GM23338 (cell line): ENCODE data around the gene ABCA4. TPM values are rescaled to one million over a fixed set of nuclear protein-coding genes. Genes with fewer than 3 reads are reported as not detected.

Source experiments
- ATAC-seq: fragments of 200-7000 bp; cut with Tn5 transposase; 3 replicates; pipeline ENCODE4 v1.9.1; 2020
- DNase-seq: peaks from one replicate; pipeline ENCODE4 v3.0.0-alpha.2; 2015; ENCODE audit warnings: low spot score
- H2AFZ ChIP-seq: fragments of 200-600 bp; sonication (generic); 2 replicates; pipeline ENCODE4 v1.8.0; 2016; ENCODE audit warnings: antibody characterized with exemption, mild to moderate bottlenecking, moderate library complexity
- H3F3A ChIP-seq: fragments of 200-600 bp; sonication (generic); replicated peaks from 2 replicates; pipeline ENCODE4 v1.8.0; 2017; ENCODE audit warnings: antibody characterized with exemption, mixed run types, low read depth
- H3K27ac ChIP-seq: fragments of 200-600 bp; sonication (generic); 2 replicates; pipeline ENCODE4 v1.6.1; 2016; ENCODE audit warnings: low read depth
- H3K27me3 ChIP-seq: fragments of 200-600 bp; sonication (generic); 2 replicates; pipeline ENCODE4 v1.8.0; 2016; ENCODE audit warnings: mild to moderate bottlenecking, mixed run types, moderate library complexity; ENCODE audit not compliant: insufficient read depth
- H3K36me3 ChIP-seq: fragments of 200-600 bp; sonication (generic); 2 replicates; pipeline ENCODE4 v1.8.0; 2016; ENCODE audit warnings: mild to moderate bottlenecking; ENCODE audit not compliant: insufficient read depth
- H3K4me1 ChIP-seq: fragments of 200-600 bp; sonication (generic); 2 replicates; pipeline ENCODE4 v1.8.0; 2016; ENCODE audit warnings: mild to moderate bottlenecking, moderate library complexity; ENCODE audit not compliant: insufficient read depth
- H3K4me2 ChIP-seq: fragments of 200-600 bp; sonication (generic); 2 replicates; pipeline ENCODE4 v1.7.1; 2017; ENCODE audit warnings: mixed run types
- H3K4me3 ChIP-seq: fragments of 200-600 bp; sonication (generic); 2 replicates; pipeline ENCODE4 v1.6.1; 2016; ENCODE audit warnings: mixed run types
- H3K79me2 ChIP-seq: fragments of 200-600 bp; sonication (generic); replicated peaks from 2 replicates; pipeline ENCODE4 v1.8.0; 2017; ENCODE audit warnings: mild to moderate bottlenecking; ENCODE audit not compliant: insufficient read depth
- H3K9me2 ChIP-seq: fragments of 200-600 bp; sonication (generic); 2 replicates; pipeline ENCODE4 v1.8.0; 2017; ENCODE audit not compliant: insufficient read depth
- H4K20me1 ChIP-seq: fragments of 200-600 bp; sonication (generic); replicated peaks from 2 replicates; pipeline ENCODE4 v1.8.0; 2017; ENCODE audit warnings: mild to moderate bottlenecking; ENCODE audit not compliant: insufficient read depth
- H3K27ac Mint-ChIP-seq: 2 replicates; pipeline ENCODE4 v1.8.0; 2020; ENCODE audit warnings: inconsistent platforms, mild to moderate bottlenecking, moderate library complexity, mixed read lengths
- H3K27me3 Mint-ChIP-seq: 3 replicates; pipeline ENCODE4 v1.8.0; 2022; ENCODE audit warnings: low read depth, mild to moderate bottlenecking, moderate library complexity, mixed read lengths, inconsistent platforms; ENCODE audit not compliant: insufficient read depth, poor library complexity
- H3K36me3 Mint-ChIP-seq: 3 replicates; pipeline ENCODE4 v1.8.0; 2021; ENCODE audit warnings: low read depth, mild to moderate bottlenecking, inconsistent platforms, moderate library complexity, mixed read lengths
- H3K4me1 Mint-ChIP-seq: 3 replicates; pipeline ENCODE4 v1.8.0; 2020; ENCODE audit warnings: mild to moderate bottlenecking, inconsistent platforms, mixed read lengths
- H3K4me3 Mint-ChIP-seq: 3 replicates; pipeline ENCODE4 v1.8.0; 2021; ENCODE audit warnings: moderate library complexity, mild to moderate bottlenecking, inconsistent platforms, mixed read lengths
- H3K9me3 Mint-ChIP-seq: 3 replicates; pipeline ENCODE4 v1.8.0; 2020; ENCODE audit warnings: moderate library complexity, mild to moderate bottlenecking, inconsistent platforms, mixed read lengths
- CTCF ChIP-seq, 2 experiments: fragments of 200-600 bp in 1 of 2; sonication (generic) in 1 of 2; conservative IDR thresholded peaks; 2 replicates each; pipeline versions ENCODE4 v1.5.1 to v1.6.1; 2016 to 2017; ENCODE audit warnings: antibody characterized with exemption in 2 of 2, low read depth in 2 of 2, mild to moderate bottlenecking in 2 of 2, moderate library complexity in 1 of 2
- ETS1 ChIP-seq: IDR thresholded peaks from 2 replicates; pipeline ENCODE4 v1.6.1; 2016; ENCODE audit warnings: antibody characterized with exemption
- EZH2 ChIP-seq: fragments of 200-600 bp; sonication (generic); IDR thresholded peaks from one replicate; pipeline ENCODE4 v1.8.0; 2017; ENCODE audit warnings: antibody characterized with exemption, mild to moderate bottlenecking, low read depth; ENCODE audit not compliant: unreplicated experiment
- JUNB ChIP-seq: IDR thresholded peaks from one replicate; pipeline ENCODE4 v1.6.1; 2016; ENCODE audit warnings: antibody characterized with exemption; ENCODE audit not compliant: unreplicated experiment
- POLR2AphosphoS5 ChIP-seq: IDR thresholded peaks from 2 replicates; pipeline ENCODE4 v1.6.1; 2016; ENCODE audit warnings: antibody characterized with exemption, low read depth
- STAT1 ChIP-seq: IDR thresholded peaks from one replicate; pipeline ENCODE4 v1.6.1; 2016; ENCODE audit warnings: antibody characterized with exemption; ENCODE audit not compliant: unreplicated experiment
- polyA plus RNA-seq: library from polyadenylated mRNA; unstranded; fragments of >200 nt; fragmentation: Nextera tagmentation; extraction: Ambion mirVana; gene quantifications from 2 replicates; pipeline ENCODE4 v1.2.1, GENCODE V29; 2016
- total RNA-seq: library from RNA; depleted of rRNA; stranded (reverse); fragments of >200 nt; shearing (Covaris generic); gene quantifications from 2 replicates; pipeline ENCODE4 v1.2.3, GENCODE V29; 2014
- TF ChIP-seq, protein P1 (sequence below): fragments of 250-450 bp; sonication (Bioruptor Pico); IDR thresholded peaks from 2 replicates; pipeline ENCODE4 v1.5.0; 2020; ENCODE audit warnings: mild to moderate bottlenecking, moderate library complexity

Gene ABCA4
- total and polyA plus RNA-seq, 2 experiments from 2014 or later: not detected

GRCh38 chr1:93963585-93963984 is 157.4 kb downstream of the ABCA4 start (continued):
- TF ChIP-seq, protein P1, sequence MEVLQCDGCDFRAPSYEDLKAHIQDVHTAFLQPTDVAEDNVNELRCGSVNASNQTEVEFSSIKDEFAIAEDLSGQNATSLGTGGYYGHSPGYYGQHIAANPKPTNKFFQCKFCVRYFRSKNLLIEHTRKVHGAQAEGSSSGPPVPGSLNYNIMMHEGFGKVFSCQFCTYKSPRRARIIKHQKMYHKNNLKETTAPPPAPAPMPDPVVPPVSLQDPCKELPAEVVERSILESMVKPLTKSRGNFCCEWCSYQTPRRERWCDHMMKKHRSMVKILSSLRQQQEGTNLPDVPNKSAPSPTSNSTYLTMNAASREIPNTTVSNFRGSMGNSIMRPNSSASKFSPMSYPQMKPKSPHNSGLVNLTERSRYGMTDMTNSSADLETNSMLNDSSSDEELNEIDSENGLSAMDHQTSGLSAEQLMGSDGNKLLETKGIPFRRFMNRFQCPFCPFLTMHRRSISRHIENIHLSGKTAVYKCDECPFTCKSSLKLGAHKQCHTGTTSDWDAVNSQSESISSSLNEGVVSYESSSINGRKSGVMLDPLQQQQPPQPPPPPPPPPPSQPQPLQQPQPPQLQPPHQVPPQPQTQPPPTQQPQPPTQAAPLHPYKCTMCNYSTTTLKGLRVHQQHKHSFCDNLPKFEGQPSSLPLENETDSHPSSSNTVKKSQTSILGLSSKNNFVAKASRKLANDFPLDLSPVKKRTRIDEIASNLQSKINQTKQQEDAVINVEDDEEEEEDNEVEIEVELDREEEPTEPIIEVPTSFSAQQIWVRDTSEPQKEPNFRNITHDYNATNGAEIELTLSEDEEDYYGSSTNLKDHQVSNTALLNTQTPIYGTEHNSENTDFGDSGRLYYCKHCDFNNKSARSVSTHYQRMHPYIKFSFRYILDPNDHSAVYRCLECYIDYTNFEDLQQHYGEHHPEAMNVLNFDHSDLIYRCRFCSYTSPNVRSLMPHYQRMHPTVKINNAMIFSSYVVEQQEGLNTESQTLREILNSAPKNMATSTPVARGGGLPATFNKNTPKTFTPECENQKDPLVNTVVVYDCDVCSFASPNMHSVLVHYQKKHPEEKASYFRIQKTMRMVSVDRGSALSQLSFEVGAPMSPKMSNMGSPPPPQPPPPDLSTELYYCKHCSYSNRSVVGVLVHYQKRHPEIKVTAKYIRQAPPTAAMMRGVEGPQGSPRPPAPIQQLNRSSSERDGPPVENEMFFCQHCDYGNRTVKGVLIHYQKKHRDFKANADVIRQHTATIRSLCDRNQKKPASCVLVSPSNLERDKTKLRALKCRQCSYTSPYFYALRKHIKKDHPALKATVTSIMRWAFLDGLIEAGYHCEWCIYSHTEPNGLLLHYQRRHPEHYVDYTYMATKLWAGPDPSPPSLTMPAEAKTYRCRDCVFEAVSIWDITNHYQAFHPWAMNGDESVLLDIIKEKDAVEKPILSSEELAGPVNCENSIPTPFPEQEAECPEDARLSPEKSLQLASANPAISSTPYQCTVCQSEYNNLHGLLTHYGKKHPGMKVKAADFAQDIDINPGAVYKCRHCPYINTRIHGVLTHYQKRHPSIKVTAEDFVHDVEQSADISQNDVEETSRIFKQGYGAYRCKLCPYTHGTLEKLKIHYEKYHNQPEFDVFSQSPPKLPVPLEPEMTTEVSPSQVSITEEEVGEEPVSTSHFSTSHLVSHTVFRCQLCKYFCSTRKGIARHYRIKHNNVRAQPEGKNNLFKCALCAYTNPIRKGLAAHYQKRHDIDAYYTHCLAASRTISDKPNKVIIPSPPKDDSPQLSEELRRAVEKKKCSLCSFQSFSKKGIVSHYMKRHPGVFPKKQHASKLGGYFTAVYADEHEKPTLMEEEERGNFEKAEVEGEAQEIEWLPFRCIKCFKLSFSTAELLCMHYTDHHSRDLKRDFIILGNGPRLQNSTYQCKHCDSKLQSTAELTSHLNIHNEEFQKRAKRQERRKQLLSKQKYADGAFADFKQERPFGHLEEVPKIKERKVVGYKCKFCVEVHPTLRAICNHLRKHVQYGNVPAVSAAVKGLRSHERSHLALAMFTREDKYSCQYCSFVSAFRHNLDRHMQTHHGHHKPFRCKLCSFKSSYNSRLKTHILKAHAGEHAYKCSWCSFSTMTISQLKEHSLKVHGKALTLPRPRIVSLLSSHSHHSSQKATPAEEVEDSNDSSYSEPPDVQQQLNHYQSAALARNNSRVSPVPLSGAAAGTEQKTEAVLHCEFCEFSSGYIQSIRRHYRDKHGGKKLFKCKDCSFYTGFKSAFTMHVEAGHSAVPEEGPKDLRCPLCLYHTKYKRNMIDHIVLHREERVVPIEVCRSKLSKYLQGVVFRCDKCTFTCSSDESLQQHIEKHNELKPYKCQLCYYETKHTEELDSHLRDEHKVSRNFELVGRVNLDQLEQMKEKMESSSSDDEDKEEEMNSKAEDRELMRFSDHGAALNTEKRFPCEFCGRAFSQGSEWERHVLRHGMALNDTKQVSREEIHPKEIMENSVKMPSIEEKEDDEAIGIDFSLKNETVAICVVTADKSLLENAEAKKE (CRISPR knock-in tag): no peak
- no peak for TF ChIP-seq EZH2
- TF ChIP-seq STAT1: no peak
- TF ChIP-seq POLR2AphosphoS5: no peak

DNA sequence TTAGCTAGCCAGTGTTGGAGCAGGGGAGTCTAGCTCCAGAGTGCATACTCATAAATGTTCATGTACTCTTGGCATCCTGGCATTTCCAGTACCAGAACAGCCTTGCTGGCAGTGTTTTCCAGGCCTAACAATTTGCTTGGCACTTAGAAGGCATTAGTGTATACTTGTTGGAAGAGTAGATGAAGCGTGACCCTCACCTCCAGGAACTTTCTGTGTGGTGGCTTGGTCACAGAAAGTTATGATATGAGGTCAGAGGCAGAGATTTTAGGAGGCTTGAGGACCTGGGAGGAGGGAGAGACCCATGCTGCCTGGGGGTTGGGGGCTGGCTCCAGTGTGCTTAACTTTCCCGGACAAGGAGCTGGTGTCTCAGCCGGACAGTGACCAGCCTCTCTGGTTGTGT is 159.0 kb downstream of the ABCA4 start:
- Histone ChIP-seq H2AFZ (no peak overlapping the region), H3K4me2 (no peak overlapping the region), H3K4me3 (no peak overlapping the region), H3K4me1 (no peaks in the 10 kb centered on the region), H3K27ac (no peak overlapping the region), H3K36me3 (no peaks in the 10 kb centered on the region), H3K27me3 (no peaks in the 10 kb centered on the region), H4K20me1 (no peaks in the 10 kb centered on the region), H3K9me2 (0 out of 2 replicates have a peak, but pooled peaks cover 8% of the 10 kb centered on the region), H3F3A (no peaks in the 10 kb centered on the region), H3K79me2 (no peaks in the 10 kb centered on the region)
- Mint-ChIP-seq H3K36me3 (no peaks in the 10 kb centered on the region; the same call in 2 of the 3 replicates), H3K4me3 (no peak overlapping the region), H3K27me3 (peaks cover 1% of the 10 kb centered on the region), H3K27ac (no peak overlapping the region), H3K9me3 (peaks cover 2% of the 10 kb centered on the region; the same call in 2 of the 3 replicates), H3K4me1 (no peaks in the 10 kb centered on the region)
- ATAC-seq (no peak), DNase-seq (no peak)
- TF ChIP-seq JUNB (no peak), ETS1 (no peak), CTCF (conservative IDR thresholded peaks at IDR 0.05; ENCODE audit: low read depth in 2 of 2) (no peak)
- TF ChIP-seq, protein P1 (CRISPR knock-in tag): no peak
